Activated T-cell treated with anti-CD3 and anti-CD28 coated beads, Interleukin-2, amount 50 U/mL, for 72 hours (primary cell): ENCODE measurements around the gene KIF2C. TPM values are rescaled to one million over a fixed set of nuclear protein-coding genes. Genes with fewer than 3 reads are reported as not detected.
"Not testable (repeated sequence)": the region's sequence is repeated elsewhere in the genome, so short reads cannot be mapped to it uniquely, and the experiment has no call there.

Source experiments
- ATAC-seq, 2 donors: fragments of 150-1000 bp; cut with Tn5 transposase; replicated peaks in 1 of 2; 2 replicates each; pipeline ENCODE4 v1.10.0; 2021; ENCODE audit warnings: moderate library complexity in 2 of 2, mild to moderate bottlenecking in 1 of 2
- DNase-seq, 2 donors: peaks; one replicate each; pipeline ENCODE4 v3.0.0; 2021 to 2022; ENCODE audit warnings: mixed read lengths in 1 of 2
- H3K27ac Mint-ChIP-seq: one replicate; pipeline ENCODE4 v1.8.0; 2022; ENCODE audit warnings: mild to moderate bottlenecking, moderate library complexity, mixed read lengths
- H3K27me3 Mint-ChIP-seq: one replicate; pipeline ENCODE4 v1.8.0; 2022; ENCODE audit warnings: low read depth, mixed read lengths
- H3K36me3 Mint-ChIP-seq, 2 donors: one replicate each; pipeline ENCODE4 v1.8.0; 2022; ENCODE audit warnings: mixed read lengths in 2 of 2, mild to moderate bottlenecking in 1 of 2; ENCODE audit not compliant: insufficient read depth in 2 of 2
- H3K4me1 Mint-ChIP-seq: one replicate; pipeline ENCODE4 v1.8.0; 2022; ENCODE audit warnings: low read depth, mixed read lengths
- H3K4me3 Mint-ChIP-seq, 2 donors: one replicate each; pipeline ENCODE4 v1.8.0; 2022; ENCODE audit warnings: mild to moderate bottlenecking in 2 of 2, mixed read lengths in 2 of 2, moderate library complexity in 2 of 2
- H3K9me3 Mint-ChIP-seq, 2 donors: one replicate each; pipeline ENCODE4 v1.8.0; 2022; ENCODE audit warnings: mixed read lengths in 2 of 2
- total RNA-seq, 2 donors: library from RNA; stranded (reverse); gene quantifications; one replicate each; pipeline ENCODE4 v1.2.3, GENCODE V29; 2022

The KIF2C gene
- total RNA-seq, 2 donors from 2014 or later = 134 to 147 TPM

- ATAC-seq (peak; percentile 28 to 47), DNase-seq (peak; percentile 40 to 56)
- Mint-ChIP-seq H3K27ac (peak overlapping the region; percentile 58), H3K9me3 (no peaks in the 10 kb centered on the region), H3K36me3 (peaks cover 6 to 21% of the 10 kb centered on the region in 2 donors), H3K4me1 (peaks cover 38% of the 10 kb centered on the region), H3K27me3 (no peaks in the 10 kb centered on the region), H3K4me3 (peak overlapping the region; percentile 75 to 81)
These were observed 44.7 kb downstream of the KIF2C start for GRCh38 chr1:44784094-44785028.

- peak overlapping the region; percentile 75 to 81 for H3K4me3 Mint-ChIP-seq
- peaks cover 6 to 17% of the 10 kb centered on the region in 2 donors for H3K36me3 Mint-ChIP-seq
- H3K4me1 Mint-ChIP-seq = peaks cover 36% of the 10 kb centered on the region
- no peaks in the 10 kb centered on the region for H3K27me3 Mint-ChIP-seq
- H3K27ac Mint-ChIP-seq = peak overlapping the region; percentile 58
- no peaks in the 10 kb centered on the region for H3K9me3 Mint-ChIP-seq
- DNase-seq (no peak), ATAC-seq (peak in 1 of 2 donors; percentile 1)
These were observed 45.4 kb downstream of the KIF2C start for GRCh38 chr1:44785029-44785380.

- H3K27ac Mint-ChIP-seq = peak overlapping the region; percentile 52
- H3K4me1 Mint-ChIP-seq = peaks cover 36% of the 10 kb centered on the region
- peak overlapping the region; percentile 75 to 81 for H3K4me3 Mint-ChIP-seq
- peaks cover 2 to 11% of the 10 kb centered on the region in 2 donors for H3K36me3 Mint-ChIP-seq
- DNase-seq (no peak), ATAC-seq (no peak)
- H3K9me3 Mint-ChIP-seq = no peaks in the 10 kb centered on the region
- H3K27me3 Mint-ChIP-seq = no peaks in the 10 kb centered on the region
These were observed 46.0 kb downstream of the KIF2C start for GRCh38 chr1:44785501-44786137.

- peak; percentile 69 for ATAC-seq
- no peaks in the 10 kb centered on the region for H3K27me3 Mint-ChIP-seq
These were observed 46.7 kb downstream of the KIF2C start for GRCh38 chr1:44786138-44786840.

GRCh38 chr1:44786841-44787426, 47.3 kb downstream of the KIF2C start:
- H3K4me1 Mint-ChIP-seq = peaks cover 36% of the 10 kb centered on the region
- no peak for ATAC-seq

More at GRCh38 chr1:44786138-44786840, 46.7 kb downstream of the KIF2C start:
- DNase-seq = peak; percentile 72 to 81
- Mint-ChIP-seq H3K4me1 (peaks cover 36% of the 10 kb centered on the region), H3K36me3 (peaks cover under 1 to 10% of the 10 kb centered on the region in 2 donors), H3K27ac (peak overlapping the region; percentile 52), H3K9me3 (no peaks in the 10 kb centered on the region), H3K4me3 (peak overlapping the region; percentile 75 to 81)

GRCh38 chr1:44787506-44787905, 47.9 kb downstream of the KIF2C start:
- H3K4me1 Mint-ChIP-seq = peaks cover 36% of the 10 kb centered on the region
- no peaks in the 10 kb centered on the region for H3K9me3 Mint-ChIP-seq
- ATAC-seq = no peak
- H3K27me3 Mint-ChIP-seq = no peaks in the 10 kb centered on the region
- no peak overlapping the region for H3K4me3 Mint-ChIP-seq
- no peak overlapping the region for H3K27ac Mint-ChIP-seq
- DNase-seq = no peak
- H3K36me3 Mint-ChIP-seq = no peaks in the 10 kb centered on the region

More at GRCh38 chr1:44786841-44787426, 47.3 kb downstream of the KIF2C start:
- DNase-seq = no peak
- Mint-ChIP-seq H3K9me3 (no peaks in the 10 kb centered on the region), H3K36me3 (peaks cover 0 to 4% of the 10 kb centered on the region in 2 donors), H3K27ac (no peak overlapping the region), H3K4me3 (peak overlapping the region; percentile 75 to 81), H3K27me3 (no peaks in the 10 kb centered on the region)

GRCh38 chr1:44788120-44788860, 48.7 kb downstream of the KIF2C start, which contains the start of gene BEST4:
Gene BEST4 (minus strand): TSS chr1:44788170. CDS start chr1:44787705, 465 bp downstream.
- Mint-ChIP-seq H3K9me3 (no peaks in the 10 kb centered on the region), H3K4me3 (no peak within 1 kb of the TSS), H3K4me1 (peaks cover 30% of the 10 kb centered on the region), H3K27me3 (no peaks in the 10 kb centered on the region), H3K27ac (no peak within 1 kb of the TSS), H3K36me3 (no peaks in the 10 kb centered on the region)
- no peak for ATAC-seq
- DNase-seq = no peak

- ATAC-seq = no peak
- H3K4me1 Mint-ChIP-seq = peaks cover 12% of the 10 kb centered on the region
- H3K27ac Mint-ChIP-seq = no peak overlapping the region
These were observed 51.5 kb downstream of the KIF2C start for GRCh38 chr1:44790968-44791801.

GRCh38 chr1:44792736-44793502, 53.3 kb downstream of the KIF2C start:
- no peaks in the 10 kb centered on the region for H3K9me3 Mint-ChIP-seq
- no peaks in the 10 kb centered on the region for H3K36me3 Mint-ChIP-seq
- H3K4me3 Mint-ChIP-seq = no peak overlapping the region
- no peaks in the 10 kb centered on the region for H3K27me3 Mint-ChIP-seq
- ATAC-seq (no peak), DNase-seq (no peak)
- H3K4me1 Mint-ChIP-seq = peaks cover 5% of the 10 kb centered on the region
- H3K27ac Mint-ChIP-seq = no peak overlapping the region

More at GRCh38 chr1:44790968-44791801, 51.5 kb downstream of the KIF2C start:
- Mint-ChIP-seq H3K4me3 (no peak overlapping the region), H3K27me3 (no peaks in the 10 kb centered on the region), H3K9me3 (no peaks in the 10 kb centered on the region), H3K36me3 (no peaks in the 10 kb centered on the region)
- no peak for DNase-seq

- H3K4me1 Mint-ChIP-seq = peaks cover 40% of the 10 kb centered on the region
- DNase-seq, H3K27me3 Mint-ChIP-seq, H3K4me3 Mint-ChIP-seq, H3K9me3 Mint-ChIP-seq, ATAC-seq, H3K27ac Mint-ChIP-seq, H3K36me3 Mint-ChIP-seq: not testable (repeated sequence)
These were observed 58.2 kb downstream of the KIF2C start for GRCh38 chr1:44797886-44798285.
